AG04450 (cell line): Measurements from ENCODE around the gene LPIN1. TPM values are rescaled to one million over a fixed set of nuclear protein-coding genes. Genes with fewer than 3 reads are reported as not detected.

Source experiments
- CTCF ChIA-PET: fragments of 300-600, 350-600 bp; formaldehyde crosslinking; extraction: SDS; loops from one replicate; lab custom pipeline; 2022; ENCODE audit warnings: antibody characterized with exemption, inconsistent platforms; lab: Charles Lee
- POLR2A ChIA-PET: fragments of 350-600 bp; formaldehyde crosslinking; extraction: SDS; loops from one replicate; lab custom pipeline; 2021; ENCODE audit warnings: antibody characterized with exemption, inconsistent platforms; lab: Yijun Ruan, JAX
- DNase-seq: peaks from one replicate; pipeline ENCODE4 v3.0.0-alpha.2; 2011; ENCODE audit warnings: low read depth, low spot score
- H3K27ac ChIP-seq: one replicate; pipeline ENCODE4 v1.5.1; 2012; ENCODE audit warnings: low read depth, low read length, control low read depth
- H3K27me3 ChIP-seq: one replicate; pipeline ENCODE4 v1.6.0; 2012; ENCODE audit warnings: low read length; ENCODE audit not compliant: control insufficient read depth, insufficient read depth
- H3K4me3 ChIP-seq: 2 replicates; pipeline ENCODE4 v1.5.1; 2011; ENCODE audit warnings: mild to moderate bottlenecking, low read depth, low read length, control low read depth
- H3K9me3 ChIP-seq: 2 replicates; pipeline ENCODE4 v1.5.1; 2012; ENCODE audit warnings: low read length; ENCODE audit not compliant: control insufficient read depth, insufficient read depth
- CTCF ChIP-seq: IDR thresholded peaks from 2 replicates; pipeline ENCODE4 v1.5.1; 2011; ENCODE audit warnings: low read depth, low read length, control low read depth, inconsistent platforms
- polyA plus RNA-seq: library from polyadenylated mRNA; depleted of rRNA; stranded (reverse); fragments of >200 nt; gene quantifications from 2 replicates; pipeline ENCODE4 v1.2.3, GENCODE V29; 2011

The LPIN1 gene
- polyA plus RNA-seq, 1 experiment = 40.5 TPM

DNA sequence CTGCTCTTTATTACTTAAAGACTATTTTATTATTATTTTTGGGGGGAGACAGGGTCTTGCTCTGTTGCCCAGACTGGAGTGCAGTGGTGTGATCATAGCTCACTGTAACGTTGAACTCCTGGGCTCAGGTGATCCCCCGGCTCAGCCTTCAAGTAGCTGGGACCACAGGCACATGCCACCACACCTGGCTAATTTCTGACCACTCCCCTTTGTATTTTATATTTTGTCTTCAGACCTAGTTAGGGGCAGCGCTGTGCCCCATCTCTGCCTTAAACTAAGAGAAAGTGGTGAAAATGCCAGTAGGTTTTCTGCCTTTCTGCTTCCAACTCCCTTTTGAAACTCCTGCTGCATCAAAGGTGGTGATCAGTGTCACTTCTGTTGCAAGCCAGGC is 82.5 kb downstream of the LPIN1 start:
- Histone ChIP-seq H3K4me3 (no peak overlapping the region), H3K9me3 (no peaks in the 10 kb centered on the region), H3K27ac (no peak overlapping the region), H3K27me3 (no peaks in the 10 kb centered on the region)
- CTCF ChIA-PET = interaction anchor here (0.6 to 2.5 kb wide), 15 partner anchors 9 to 1884 kb away, joined by 3 to 22 read pairs (median 4); partner anchors contain the start of gene TRIB2
- POLR2A ChIA-PET = interaction anchor here (0.7 kb wide), 1 partner anchor 229 kb away, joined by 6 read pairs; no protein-coding TSS in a partner anchor
- TF ChIP-seq CTCF = no peak
- DNase-seq = no peak

GRCh38 chr2:11829324-11829946 is 83.0 kb downstream of the LPIN1 start:
- Histone ChIP-seq H3K27ac (peak overlapping the region; percentile 90), H3K27me3 (no peaks in the 10 kb centered on the region), H3K9me3 (peaks cover 4% of the 10 kb centered on the region; the same call in 1 of the 2 replicates), H3K4me3 (peak overlapping the region; percentile 47)
- ChIA-PET POLR2A (interaction anchor here (0.7 kb wide), 1 partner anchor 229 kb away, joined by 6 read pairs; no protein-coding TSS in a partner anchor), CTCF (interaction anchor here (0.6 to 2.5 kb wide), 18 partner anchors 10 to 1884 kb away, joined by 3 to 22 read pairs (median 4); partner anchors contain the start of gene TRIB2)
- no peak for DNase-seq
- peak; percentile 55 for TF ChIP-seq CTCF

DNA sequence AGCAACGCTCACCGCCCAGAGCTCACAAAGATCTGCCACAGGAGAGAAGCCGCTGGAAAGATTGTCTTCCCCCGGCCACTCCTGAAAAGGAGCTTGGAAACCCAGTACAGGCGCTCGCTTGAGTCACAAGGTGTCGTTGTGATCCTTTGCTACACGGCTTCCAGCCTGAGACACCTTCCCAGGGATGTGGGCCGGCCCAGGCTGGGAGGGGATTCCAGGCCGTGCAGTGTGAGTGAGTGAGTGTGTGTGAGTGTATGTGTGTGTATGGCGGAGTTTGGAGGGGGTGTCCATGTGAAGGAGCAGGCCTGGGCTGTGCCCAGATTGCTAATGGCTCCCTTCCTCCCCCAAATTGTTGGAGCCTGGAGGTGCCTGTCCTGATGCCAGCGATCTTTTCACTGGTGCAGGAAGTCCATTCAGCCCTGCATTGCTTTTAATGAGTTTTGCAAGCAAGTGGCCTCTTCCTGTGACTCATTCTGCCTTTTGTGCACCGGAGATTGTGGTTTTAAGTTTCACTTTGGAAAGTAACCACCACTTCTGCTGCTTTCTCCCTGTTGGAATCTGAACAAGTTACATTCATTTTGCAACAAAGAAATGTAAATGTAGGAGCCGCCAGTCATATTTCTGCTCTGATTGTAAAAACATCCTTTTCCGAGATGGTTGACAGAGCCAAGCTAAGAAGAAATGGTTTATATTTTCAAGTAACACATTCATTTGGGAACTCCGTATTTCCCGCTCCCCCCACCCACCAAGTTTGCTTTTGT is 83.7 kb downstream of the LPIN1 start:
- TF ChIP-seq CTCF = peak; percentile 39; the same call in 1 of the 2 replicates
- ChIA-PET CTCF (interaction anchor here (1.1 to 2.5 kb wide), 9 partner anchors 10 to 1177 kb away, joined by 3 to 22 read pairs (median 8); partner anchors contain the start of gene TRIB2), POLR2A (no interaction called here)
- DNase-seq = peak; percentile 89
- peak overlapping the region; percentile 47 for H3K4me3 ChIP-seq
- peaks cover 10% of the 10 kb centered on the region; the same call in 1 of the 2 replicates for H3K9me3 ChIP-seq
- no peaks in the 10 kb centered on the region for H3K27me3 ChIP-seq
- H3K27ac ChIP-seq = peak overlapping the region; percentile 90

DNA sequence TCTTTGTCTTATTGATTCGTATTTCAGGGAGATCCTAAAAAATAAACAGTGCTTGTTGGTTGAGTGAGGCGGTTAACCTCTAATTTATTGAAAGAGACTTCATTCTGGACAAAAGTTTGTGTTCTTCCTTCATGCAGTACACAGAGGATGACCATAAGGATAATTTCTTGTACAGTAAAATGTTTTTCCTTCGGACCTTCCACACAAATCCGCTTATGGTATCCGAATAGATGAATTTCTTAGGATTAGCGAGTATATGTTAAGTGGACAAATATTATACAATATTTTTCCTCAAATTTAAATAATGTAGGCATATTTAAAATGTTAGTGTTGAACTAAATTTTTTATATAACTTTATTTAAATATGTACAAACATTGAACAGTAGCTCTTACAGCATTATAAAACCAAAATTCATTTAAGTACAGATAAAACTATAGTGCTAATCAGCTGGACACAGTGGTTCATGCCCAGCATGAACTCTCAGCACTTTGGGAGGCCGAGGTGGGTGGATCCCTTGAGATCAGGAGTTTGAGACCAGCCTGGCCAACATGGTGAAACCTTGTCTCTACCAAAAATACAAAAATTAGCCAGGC is 84.4 kb downstream of the LPIN1 start:
- POLR2A ChIA-PET = no interaction called here
- H3K27me3 ChIP-seq = no peaks in the 10 kb centered on the region
- no peak for DNase-seq
- H3K27ac ChIP-seq = peak overlapping the region; percentile 90
- H3K9me3 ChIP-seq = peaks cover 12% of the 10 kb centered on the region; the same call in 1 of the 2 replicates
- TF ChIP-seq CTCF = no peak
- peak overlapping the region; percentile 47 for H3K4me3 ChIP-seq
- CTCF ChIA-PET = interaction anchor here (0.6 to 1.0 kb wide), 2 partner anchors 885 to 1176 kb away, joined by 3 read pairs; no protein-coding TSS in a partner anchor
